Parathyroid adenoma (tissue), 2 donors: ENCODE measurements around the gene CACUL1.

Source experiments
- H2AFZ ChIP-seq: fragments of 300-600 bp; sonication (generic); one replicate; pipeline ENCODE4 v1.7.0; 2017; ENCODE audit warnings: antibody characterized with exemption, mild to moderate bottlenecking
- H3K27ac ChIP-seq: fragments of 300-600 bp; sonication (generic); one replicate; pipeline ENCODE4 v1.7.0; 2017
- H3K27me3 ChIP-seq: fragments of 300-600 bp; sonication (generic); one replicate; pipeline ENCODE4 v1.7.0; 2017; ENCODE audit warnings: low read length; ENCODE audit not compliant: control insufficient read depth, insufficient read depth
- H3K36me3 ChIP-seq: fragments of 300-600 bp; sonication (generic); one replicate; pipeline ENCODE4 v1.7.0; 2017; ENCODE audit warnings: low read length; ENCODE audit not compliant: control insufficient read depth, insufficient read depth
- H3K4me1 ChIP-seq: fragments of 300-600 bp; sonication (generic); one replicate; pipeline ENCODE4 v1.7.0; 2017; ENCODE audit warnings: control low read depth
- H3K4me2 ChIP-seq: fragments of 300-600 bp; sonication (generic); one replicate; pipeline ENCODE4 v1.7.0; 2017; ENCODE audit warnings: low read length
- H3K4me3 ChIP-seq: fragments of 300-600 bp; sonication (generic); one replicate; pipeline ENCODE4 v1.7.0; 2017; ENCODE audit warnings: low read depth, low read length
- H3K79me2 ChIP-seq: fragments of 300-600 bp; sonication (generic); one replicate; pipeline ENCODE4 v1.7.0; 2017; ENCODE audit warnings: control low read depth
- H3K9ac ChIP-seq: fragments of 300-600 bp; sonication (generic); one replicate; pipeline ENCODE4 v1.7.0; 2017; ENCODE audit warnings: mild to moderate bottlenecking
- H3K9me3 ChIP-seq: fragments of 300-600 bp; sonication (generic); one replicate; pipeline ENCODE4 v1.7.0; 2017; ENCODE audit warnings: low read length; ENCODE audit not compliant: control insufficient read depth
- TF ChIP-seq, protein P1 (sequence below): fragments of 300-600 bp; sonication (generic); IDR thresholded peaks from one replicate; pipeline ENCODE4 v1.7.0; 2017; ENCODE audit warnings: antibody characterized with exemption, mild to moderate bottlenecking
- donor health status: primary hyperparathyroidism.

The CACUL1 gene

DNA sequence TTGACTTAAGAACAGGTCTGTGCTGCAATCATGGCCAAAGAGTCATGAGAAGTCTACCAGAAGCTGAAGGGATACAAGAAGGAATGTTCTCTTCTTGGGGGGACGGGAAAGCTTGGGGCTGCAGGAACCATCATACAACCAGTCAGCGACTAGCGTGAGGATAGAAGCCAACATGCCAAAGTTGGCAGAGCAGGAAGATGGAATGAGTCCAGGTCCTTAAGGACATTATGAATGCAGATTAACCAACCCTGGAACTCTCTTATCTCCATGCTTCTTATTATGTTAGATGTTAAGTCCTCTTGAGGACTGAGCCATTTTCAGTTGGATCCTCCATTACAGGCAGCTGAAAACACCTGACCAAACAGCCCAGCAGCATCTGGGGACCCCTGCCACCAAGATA, 17.2 kb upstream of the CACUL1 start:
- Histone ChIP-seq H3K79me2 (no peaks in the 10 kb centered on the region), H3K9ac (no peak overlapping the region), H3K4me2 (no peak overlapping the region), H3K4me3 (no peak overlapping the region), H2AFZ (no peak overlapping the region), H3K27me3 (no peaks in the 10 kb centered on the region), H3K9me3 (no peaks in the 10 kb centered on the region), H3K36me3 (no peaks in the 10 kb centered on the region), H3K4me1 (no peaks in the 10 kb centered on the region), H3K27ac (no peak overlapping the region)
- TF ChIP-seq, protein P1, sequence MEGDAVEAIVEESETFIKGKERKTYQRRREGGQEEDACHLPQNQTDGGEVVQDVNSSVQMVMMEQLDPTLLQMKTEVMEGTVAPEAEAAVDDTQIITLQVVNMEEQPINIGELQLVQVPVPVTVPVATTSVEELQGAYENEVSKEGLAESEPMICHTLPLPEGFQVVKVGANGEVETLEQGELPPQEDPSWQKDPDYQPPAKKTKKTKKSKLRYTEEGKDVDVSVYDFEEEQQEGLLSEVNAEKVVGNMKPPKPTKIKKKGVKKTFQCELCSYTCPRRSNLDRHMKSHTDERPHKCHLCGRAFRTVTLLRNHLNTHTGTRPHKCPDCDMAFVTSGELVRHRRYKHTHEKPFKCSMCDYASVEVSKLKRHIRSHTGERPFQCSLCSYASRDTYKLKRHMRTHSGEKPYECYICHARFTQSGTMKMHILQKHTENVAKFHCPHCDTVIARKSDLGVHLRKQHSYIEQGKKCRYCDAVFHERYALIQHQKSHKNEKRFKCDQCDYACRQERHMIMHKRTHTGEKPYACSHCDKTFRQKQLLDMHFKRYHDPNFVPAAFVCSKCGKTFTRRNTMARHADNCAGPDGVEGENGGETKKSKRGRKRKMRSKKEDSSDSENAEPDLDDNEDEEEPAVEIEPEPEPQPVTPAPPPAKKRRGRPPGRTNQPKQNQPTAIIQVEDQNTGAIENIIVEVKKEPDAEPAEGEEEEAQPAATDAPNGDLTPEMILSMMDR: no peak

DNA sequence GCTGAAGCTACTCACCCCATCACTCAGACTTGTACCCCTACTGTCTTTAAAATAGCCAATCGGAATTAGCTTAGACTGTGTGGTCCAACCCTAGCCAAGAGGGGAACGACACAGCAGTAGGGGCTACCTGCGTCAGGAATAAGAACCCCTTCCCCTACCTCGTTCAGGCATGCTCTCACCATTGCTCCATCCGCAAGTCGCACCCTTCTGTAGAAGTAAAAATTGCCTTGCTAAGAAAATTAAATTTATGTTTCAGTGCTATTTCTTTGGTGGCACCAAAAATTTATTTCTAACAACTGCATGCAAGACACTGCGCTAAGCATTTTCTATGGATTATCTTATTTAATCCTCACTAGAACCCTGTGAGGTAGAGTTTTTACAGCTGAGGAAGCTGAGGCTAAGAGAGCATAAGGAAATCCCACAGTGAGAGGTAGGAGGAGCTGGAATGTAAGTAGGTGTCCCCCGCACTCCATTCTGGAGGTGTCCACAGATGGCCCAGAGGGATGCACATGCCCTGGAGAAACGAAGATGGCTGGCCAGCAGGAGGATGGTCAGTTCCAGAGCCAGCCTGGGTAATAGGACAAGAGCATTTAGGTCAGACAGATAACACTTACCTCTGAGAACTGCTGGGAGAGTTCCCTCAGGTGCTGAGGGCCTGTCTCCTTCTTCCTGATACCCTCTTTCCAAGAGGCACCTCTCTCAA, 15.3 kb upstream of the CACUL1 start:
- H3K9me3 ChIP-seq: no peaks in the 10 kb centered on the region
- H3K4me1 ChIP-seq: no peaks in the 10 kb centered on the region
- H3K36me3 ChIP-seq: no peaks in the 10 kb centered on the region
- TF ChIP-seq, protein P1: no peak
- no peaks in the 10 kb centered on the region for H3K27me3 ChIP-seq
- H3K4me3 ChIP-seq: no peak overlapping the region
- no peaks in the 10 kb centered on the region for H3K79me2 ChIP-seq
- no peak overlapping the region for H3K9ac ChIP-seq
- H3K27ac ChIP-seq: no peak overlapping the region
- no peak overlapping the region for H2AFZ ChIP-seq
- H3K4me2 ChIP-seq: no peak overlapping the region

DNA sequence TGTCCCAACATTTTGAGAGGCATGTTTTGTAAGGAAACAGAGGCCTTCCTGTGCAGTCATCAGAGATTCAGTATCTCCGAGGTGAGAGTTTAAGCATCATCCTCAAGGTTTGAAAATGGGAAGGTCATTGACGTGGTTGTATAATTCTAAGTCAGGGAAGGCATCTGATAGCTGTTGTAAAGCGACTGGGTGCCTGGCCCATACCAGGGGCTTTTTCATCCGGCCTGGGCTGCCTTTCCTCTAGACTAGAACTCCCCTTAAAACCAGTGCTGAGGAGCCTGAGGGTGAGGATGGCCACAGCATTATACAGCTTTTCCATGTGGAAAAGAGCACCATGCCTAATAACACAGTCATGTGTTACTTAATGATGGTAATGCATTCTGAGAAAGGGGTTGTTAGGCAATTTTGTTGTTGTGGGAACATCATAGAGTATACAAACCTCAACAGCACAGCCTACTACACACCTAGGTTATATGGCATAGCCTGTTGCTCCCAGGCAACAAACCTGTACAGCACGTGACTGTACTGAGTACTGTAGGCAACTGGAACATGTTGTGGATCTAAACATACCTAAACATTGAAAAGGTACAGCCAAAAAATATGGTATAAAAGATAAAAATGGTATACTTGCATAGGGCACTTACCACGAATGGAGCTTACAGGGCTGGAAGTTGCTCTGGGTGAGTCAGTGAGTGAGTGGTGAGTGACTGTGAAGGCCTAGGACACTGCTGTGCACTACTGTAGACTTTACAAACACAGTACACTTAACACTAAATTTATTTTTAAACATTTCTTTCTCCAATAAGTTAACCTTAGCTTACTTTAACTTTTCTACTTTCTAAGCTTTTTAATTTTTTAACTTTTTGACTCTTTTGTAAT, 13.5 kb upstream of the CACUL1 start:
- Histone ChIP-seq H3K4me3 (no peak overlapping the region), H3K27ac (no peak overlapping the region), H3K9ac (no peak overlapping the region), H3K27me3 (no peaks in the 10 kb centered on the region), H3K9me3 (no peaks in the 10 kb centered on the region), H3K4me2 (no peak overlapping the region), H3K36me3 (no peaks in the 10 kb centered on the region), H3K79me2 (no peaks in the 10 kb centered on the region), H3K4me1 (no peaks in the 10 kb centered on the region), H2AFZ (no peak overlapping the region)
- TF ChIP-seq, protein P1: no peak

DNA sequence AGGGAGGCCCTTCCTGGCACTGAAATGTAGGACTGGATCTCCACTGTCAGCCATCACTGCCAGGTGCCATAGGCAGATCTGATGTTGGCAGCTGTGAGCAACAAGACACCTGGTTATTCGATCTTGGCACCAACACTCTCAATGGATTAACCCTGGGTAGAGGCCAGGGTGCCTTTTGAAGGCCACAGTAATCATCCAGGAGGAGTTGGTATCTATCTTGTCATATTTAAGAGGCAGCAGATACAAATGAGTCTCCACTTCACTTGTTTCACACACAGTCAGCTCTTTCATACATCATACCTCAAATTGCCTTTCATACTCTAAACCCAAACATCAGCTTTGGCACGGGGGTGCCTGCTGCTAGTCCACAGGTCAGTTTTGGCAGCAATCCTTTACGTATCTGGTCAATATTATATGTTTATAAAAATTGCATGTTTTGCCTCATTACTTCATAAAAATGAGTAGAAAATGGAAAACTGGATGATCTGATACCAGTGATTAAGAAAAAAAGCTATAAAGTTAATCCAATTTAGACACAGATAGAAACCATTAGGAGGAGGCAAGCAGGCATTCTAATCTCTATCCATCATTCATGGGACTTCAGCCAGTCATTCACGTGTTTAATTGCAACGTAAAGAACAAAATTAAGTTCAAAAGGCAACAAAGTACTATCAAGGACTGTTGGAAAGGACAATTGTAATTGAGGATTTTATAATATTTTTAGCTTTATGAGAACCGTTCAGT, 12.7 kb upstream of the CACUL1 start:
- H3K9me3 ChIP-seq: no peaks in the 10 kb centered on the region
- no peaks in the 10 kb centered on the region for H3K36me3 ChIP-seq
- no peak overlapping the region for H3K9ac ChIP-seq
- no peak overlapping the region for H3K4me2 ChIP-seq
- no peak overlapping the region for H3K4me3 ChIP-seq
- TF ChIP-seq, protein P1: no peak
- H3K27ac ChIP-seq: no peak overlapping the region
- H3K4me1 ChIP-seq: no peaks in the 10 kb centered on the region
- no peaks in the 10 kb centered on the region for H3K27me3 ChIP-seq
- no peaks in the 10 kb centered on the region for H3K79me2 ChIP-seq
- no peak overlapping the region for H2AFZ ChIP-seq
